ENCODE results near the gene EPN2.

EPN2 gene

DNA sequence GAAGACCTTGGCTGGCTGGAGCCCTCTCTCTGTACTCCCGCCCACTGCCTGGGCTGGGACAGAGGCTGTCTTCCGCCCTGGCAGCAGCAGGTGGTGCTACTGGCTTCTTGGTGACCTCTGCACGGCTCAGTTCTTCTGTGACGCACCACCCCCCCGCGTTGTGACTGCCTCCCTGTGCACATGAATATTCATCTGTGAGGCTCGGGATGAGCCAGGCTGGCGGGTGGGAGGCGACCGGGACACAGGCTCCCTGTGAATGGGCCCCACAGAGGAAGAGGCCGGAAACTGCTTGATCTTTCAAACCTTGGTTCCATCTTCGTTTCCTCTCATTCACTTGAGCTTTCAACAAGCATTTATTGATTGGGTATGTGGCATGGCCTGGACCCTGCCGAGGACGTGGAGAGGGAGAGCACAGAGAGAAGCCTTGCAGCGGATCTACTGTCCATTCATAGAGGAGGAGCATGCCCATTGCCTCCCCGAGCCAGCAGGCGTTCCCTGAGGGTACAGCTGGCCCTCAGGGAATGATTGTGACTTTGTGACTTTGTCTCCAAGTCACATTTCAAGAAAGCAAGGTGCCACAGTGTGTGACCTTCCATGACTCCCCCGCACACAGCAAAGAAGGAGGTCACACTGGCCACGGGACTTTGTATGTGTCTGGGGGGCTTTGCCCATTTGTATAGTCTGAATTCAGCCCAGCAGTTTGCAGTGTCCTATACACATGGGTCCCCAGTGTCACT, 80.4 kb downstream of the EPN2 start:
- Histone ChIP-seq H3K4me3 (ENCODE audit: low read length) (no peak overlapping the region), H3K9ac (ENCODE audit: low read depth, low read length) (peak overlapping the region; percentile 28), H3K36me3 (ENCODE audit: insufficient read depth, low read length) (peaks cover 37% of the 10 kb centered on the region), H3K4me2 (ENCODE audit: low read length) (peak overlapping the region; percentile 34), H3K27me3 (ENCODE audit: control insufficient read depth, insufficient read depth, low read length) (no peaks in the 10 kb centered on the region), H3K4me1 (ENCODE audit: control insufficient read depth, insufficient read depth, low read length) (peaks cover 20% of the 10 kb centered on the region), H3K9me3 (replicated peaks; ENCODE audit: low read length) (no peaks in the 10 kb centered on the region)

DNA sequence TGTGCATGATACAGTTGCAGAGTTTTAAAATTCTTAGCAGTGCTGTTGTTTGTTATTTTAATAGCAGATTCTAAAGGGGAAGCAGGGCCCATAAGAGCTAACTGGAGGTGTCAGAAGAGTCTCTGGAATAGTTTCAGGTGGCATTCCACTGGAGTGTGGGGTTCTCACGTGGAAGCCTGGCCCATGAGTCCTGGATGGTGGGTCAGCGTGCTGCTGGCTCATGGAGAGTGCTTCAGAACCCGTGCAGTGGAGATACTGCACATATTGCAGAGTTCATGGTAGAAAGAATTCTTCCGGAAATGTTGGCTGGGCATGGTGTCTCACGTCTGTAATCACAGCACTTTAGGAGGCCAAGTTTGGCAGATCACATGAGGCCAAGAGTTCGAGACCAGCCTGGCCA, 81.4 kb downstream of the EPN2 start:
- Histone ChIP-seq H3K27me3 (ENCODE audit: control insufficient read depth, insufficient read depth, low read length) (no peaks in the 10 kb centered on the region), H3K4me1 (ENCODE audit: control insufficient read depth, insufficient read depth, low read length) (peaks cover 19% of the 10 kb centered on the region), H3K9ac (ENCODE audit: low read depth, low read length) (no peak overlapping the region), H3K9me3 (replicated peaks; ENCODE audit: low read length) (no peaks in the 10 kb centered on the region), H3K4me2 (ENCODE audit: low read length) (no peak overlapping the region), H3K36me3 (ENCODE audit: insufficient read depth, low read length) (peaks cover 27% of the 10 kb centered on the region), H3K4me3 (ENCODE audit: low read length) (no peak overlapping the region)

DNA sequence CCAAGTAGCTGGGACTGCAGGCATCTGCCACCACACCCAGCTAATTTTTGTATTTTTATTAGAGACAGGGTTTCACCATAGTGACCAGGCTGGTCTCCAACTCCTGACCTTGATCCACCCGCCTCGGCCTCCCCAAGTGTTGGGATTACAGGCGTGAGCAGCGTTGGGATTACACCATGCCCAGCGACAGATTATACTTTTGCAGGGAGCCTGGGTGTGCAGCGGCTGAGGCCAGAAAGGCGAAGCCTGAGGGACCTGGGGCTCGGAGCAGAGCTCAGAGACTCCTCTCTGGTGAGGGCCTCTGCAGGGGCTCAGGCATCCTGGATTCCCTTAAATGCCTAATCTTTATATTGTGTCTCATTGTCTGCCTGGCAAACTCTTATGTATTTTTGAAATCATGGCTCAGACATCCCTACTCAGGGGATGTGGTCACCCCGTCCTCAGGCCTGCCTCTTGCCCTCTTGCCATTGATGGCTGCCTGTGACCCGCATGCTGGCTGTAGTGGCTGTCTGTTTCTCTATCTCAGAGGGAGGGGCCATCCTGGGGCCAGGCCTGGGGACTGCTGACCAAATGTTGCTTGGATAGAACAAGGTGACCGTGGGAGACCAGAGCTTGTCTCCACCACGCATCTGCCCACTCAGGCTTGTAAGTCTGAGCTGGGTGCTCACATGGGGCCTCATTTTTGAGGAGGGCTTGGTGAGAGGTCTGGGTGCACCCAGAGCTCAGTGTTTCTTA, 82.8 kb downstream of the EPN2 start:
- Histone ChIP-seq H3K27me3 (ENCODE audit: control insufficient read depth, insufficient read depth, low read length) (no peaks in the 10 kb centered on the region), H3K9me3 (replicated peaks; ENCODE audit: low read length) (no peaks in the 10 kb centered on the region), H3K4me3 (ENCODE audit: low read length) (no peak overlapping the region), H3K36me3 (ENCODE audit: insufficient read depth, low read length) (peaks cover 18% of the 10 kb centered on the region), H3K4me2 (ENCODE audit: low read length) (no peak overlapping the region), H3K4me1 (ENCODE audit: control insufficient read depth, insufficient read depth, low read length) (peaks cover 14% of the 10 kb centered on the region), H3K9ac (ENCODE audit: low read depth, low read length) (no peak overlapping the region)

DNA sequence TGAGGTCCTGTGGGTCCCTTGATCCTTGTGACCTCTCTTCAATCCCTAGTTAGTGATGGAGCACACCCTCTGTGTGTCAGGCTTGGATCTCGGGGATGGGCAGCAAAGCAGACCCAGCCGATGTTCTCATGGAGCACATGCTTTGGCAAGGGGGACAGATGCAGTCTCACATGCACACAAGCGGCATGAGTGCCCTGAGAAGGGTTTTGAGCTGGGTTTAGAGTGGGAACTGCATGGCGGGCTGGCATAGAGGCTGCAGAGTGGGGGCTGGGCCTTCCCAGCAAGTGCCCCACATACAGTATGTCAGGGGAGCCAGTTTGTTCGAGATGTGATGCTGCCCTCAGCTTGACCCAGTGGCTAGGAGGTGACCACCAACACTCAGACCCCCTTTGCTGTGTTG, 83.7 kb downstream of the EPN2 start:
- peaks cover 14% of the 10 kb centered on the region for H3K4me1 ChIP-seq (ENCODE audit: control insufficient read depth, insufficient read depth, low read length)
- H3K4me2 ChIP-seq (ENCODE audit: low read length) = no peak overlapping the region
- no peak overlapping the region for H3K4me3 ChIP-seq (ENCODE audit: low read length)
- no peaks in the 10 kb centered on the region for H3K27me3 ChIP-seq (ENCODE audit: control insufficient read depth, insufficient read depth, low read length)
- H3K36me3 ChIP-seq (ENCODE audit: insufficient read depth, low read length) = peaks cover 18% of the 10 kb centered on the region
- H3K9me3 ChIP-seq (replicated peaks; ENCODE audit: low read length) = no peaks in the 10 kb centered on the region
- H3K9ac ChIP-seq (ENCODE audit: low read depth, low read length) = no peak overlapping the region

DNA sequence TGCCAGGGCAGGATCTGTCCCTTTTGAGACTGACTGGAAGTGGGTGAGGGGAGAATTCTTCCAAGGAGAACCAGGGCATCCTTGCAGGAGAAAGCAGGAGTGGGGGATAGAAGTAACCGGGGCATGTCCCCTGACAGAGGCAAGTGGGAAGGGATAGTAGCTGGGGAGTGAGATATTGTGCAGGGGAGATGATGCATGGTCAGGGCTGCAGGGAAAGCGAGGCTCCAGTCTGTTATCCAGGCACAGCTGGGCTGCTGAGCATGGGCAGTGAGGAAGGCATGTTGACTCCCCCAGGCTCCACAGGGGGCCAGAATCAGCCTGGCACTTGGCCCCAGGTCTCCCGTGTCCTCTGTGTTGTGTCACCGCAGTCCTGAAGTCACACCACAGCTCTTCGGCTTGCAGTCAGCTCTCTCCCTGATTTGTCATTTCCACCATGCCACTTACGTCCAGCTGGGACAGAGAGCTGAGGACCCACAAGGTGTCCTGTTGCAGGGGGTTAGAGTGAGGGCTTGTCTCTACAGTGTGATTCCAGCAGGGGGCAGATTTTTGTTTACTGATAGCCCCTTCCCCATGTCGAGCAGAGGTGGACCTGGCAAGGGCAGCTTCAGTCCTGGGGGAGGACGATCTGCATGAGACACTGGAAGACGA, 84.4 kb downstream of the EPN2 start:
- H3K9ac ChIP-seq (ENCODE audit: low read depth, low read length) = no peak overlapping the region
- no peaks in the 10 kb centered on the region for H3K9me3 ChIP-seq (replicated peaks; ENCODE audit: low read length)
- H3K4me3 ChIP-seq (ENCODE audit: low read length) = no peak overlapping the region
- no peaks in the 10 kb centered on the region for H3K27me3 ChIP-seq (ENCODE audit: control insufficient read depth, insufficient read depth, low read length)
- H3K4me1 ChIP-seq (ENCODE audit: control insufficient read depth, insufficient read depth, low read length) = peaks cover 20% of the 10 kb centered on the region
- H3K36me3 ChIP-seq (ENCODE audit: insufficient read depth, low read length) = peaks cover 14% of the 10 kb centered on the region
- no peak overlapping the region for H3K4me2 ChIP-seq (ENCODE audit: low read length)

DNA sequence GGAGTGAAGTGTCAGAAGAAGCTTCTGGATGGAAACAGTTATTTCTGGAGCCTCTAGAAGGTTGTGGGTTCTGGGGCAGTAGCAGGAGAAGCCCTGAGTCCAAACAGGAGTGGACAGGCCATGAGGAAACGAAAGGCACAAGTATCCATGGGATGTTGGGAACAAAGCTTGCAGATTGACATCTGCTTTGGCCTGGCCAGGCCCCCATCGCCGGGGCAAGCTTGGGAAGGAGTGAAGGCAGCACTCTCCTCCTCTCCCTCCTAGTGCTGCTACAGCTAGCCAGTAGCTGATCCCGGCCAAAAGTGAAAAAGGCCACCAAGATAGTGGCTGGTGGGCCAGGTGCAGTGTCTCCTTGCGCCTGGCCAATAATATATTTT, 85.0 kb downstream of the EPN2 start:
- no peak overlapping the region for H3K4me3 ChIP-seq (ENCODE audit: low read length)
- peaks cover 10% of the 10 kb centered on the region for H3K36me3 ChIP-seq (ENCODE audit: insufficient read depth, low read length)
- H3K27me3 ChIP-seq (ENCODE audit: control insufficient read depth, insufficient read depth, low read length) = no peaks in the 10 kb centered on the region
- H3K4me2 ChIP-seq (ENCODE audit: low read length) = no peak overlapping the region
- H3K4me1 ChIP-seq (ENCODE audit: control insufficient read depth, insufficient read depth, low read length) = peaks cover 20% of the 10 kb centered on the region
- no peaks in the 10 kb centered on the region for H3K9me3 ChIP-seq (replicated peaks; ENCODE audit: low read length)
- H3K9ac ChIP-seq (ENCODE audit: low read depth, low read length) = no peak overlapping the region

DNA sequence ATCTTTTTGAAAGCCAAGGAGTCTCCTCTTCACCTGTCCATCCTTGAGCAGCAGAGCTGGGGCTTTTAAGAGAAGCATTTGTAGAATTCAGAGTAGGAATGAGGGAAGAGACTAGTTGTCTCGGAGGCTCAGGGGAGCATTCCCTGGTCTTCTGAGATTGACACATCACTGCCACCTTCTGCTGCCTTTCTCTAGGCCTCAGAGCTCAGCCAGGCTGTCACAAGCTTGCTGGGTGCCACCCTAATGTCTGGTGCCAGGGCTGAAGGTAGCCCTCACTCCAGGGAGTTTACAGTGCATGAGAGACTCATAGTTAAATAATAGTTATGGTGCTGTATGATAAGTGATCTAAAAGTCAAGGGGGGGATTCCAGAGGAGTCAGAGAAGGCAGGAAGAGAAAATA, 85.7 kb downstream of the EPN2 start:
- peaks cover 10% of the 10 kb centered on the region for H3K36me3 ChIP-seq (ENCODE audit: insufficient read depth, low read length)
- peaks cover 20% of the 10 kb centered on the region for H3K4me1 ChIP-seq (ENCODE audit: control insufficient read depth, insufficient read depth, low read length)
- no peak overlapping the region for H3K9ac ChIP-seq (ENCODE audit: low read depth, low read length)
- no peak overlapping the region for H3K4me2 ChIP-seq (ENCODE audit: low read length)
- H3K27me3 ChIP-seq (ENCODE audit: control insufficient read depth, insufficient read depth, low read length) = no peaks in the 10 kb centered on the region
- no peak overlapping the region for H3K4me3 ChIP-seq (ENCODE audit: low read length)
- H3K9me3 ChIP-seq (replicated peaks; ENCODE audit: low read length) = no peaks in the 10 kb centered on the region

DNA sequence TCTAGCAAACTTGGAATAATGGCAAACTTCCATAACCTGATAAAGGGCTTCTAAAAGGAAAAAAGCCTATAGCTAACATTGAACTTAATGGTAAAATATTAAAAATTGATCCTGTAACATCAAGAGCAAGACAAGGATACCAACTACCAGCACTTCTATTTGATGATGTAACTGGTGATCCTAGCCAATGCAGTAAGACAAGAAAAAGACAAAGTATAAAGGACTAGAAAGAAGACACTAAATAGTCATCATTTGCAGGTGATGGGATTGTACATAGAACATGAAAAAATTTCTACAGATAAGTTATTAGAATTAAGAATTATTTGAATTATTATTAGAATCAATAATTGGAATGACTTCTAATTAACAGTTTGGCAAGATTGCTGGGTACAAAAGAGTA, 88.4 kb downstream of the EPN2 start:
- Histone ChIP-seq H3K4me2 (ENCODE audit: low read length) (no peak overlapping the region), H3K9ac (ENCODE audit: low read depth, low read length) (no peak overlapping the region), H3K36me3 (ENCODE audit: insufficient read depth, low read length) (peaks cover 17% of the 10 kb centered on the region), H3K4me1 (ENCODE audit: control insufficient read depth, insufficient read depth, low read length) (peaks cover 27% of the 10 kb centered on the region), H3K27me3 (ENCODE audit: control insufficient read depth, insufficient read depth, low read length) (no peaks in the 10 kb centered on the region), H3K9me3 (replicated peaks; ENCODE audit: low read length) (no peaks in the 10 kb centered on the region), H3K4me3 (ENCODE audit: low read length) (no peak overlapping the region)

DNA sequence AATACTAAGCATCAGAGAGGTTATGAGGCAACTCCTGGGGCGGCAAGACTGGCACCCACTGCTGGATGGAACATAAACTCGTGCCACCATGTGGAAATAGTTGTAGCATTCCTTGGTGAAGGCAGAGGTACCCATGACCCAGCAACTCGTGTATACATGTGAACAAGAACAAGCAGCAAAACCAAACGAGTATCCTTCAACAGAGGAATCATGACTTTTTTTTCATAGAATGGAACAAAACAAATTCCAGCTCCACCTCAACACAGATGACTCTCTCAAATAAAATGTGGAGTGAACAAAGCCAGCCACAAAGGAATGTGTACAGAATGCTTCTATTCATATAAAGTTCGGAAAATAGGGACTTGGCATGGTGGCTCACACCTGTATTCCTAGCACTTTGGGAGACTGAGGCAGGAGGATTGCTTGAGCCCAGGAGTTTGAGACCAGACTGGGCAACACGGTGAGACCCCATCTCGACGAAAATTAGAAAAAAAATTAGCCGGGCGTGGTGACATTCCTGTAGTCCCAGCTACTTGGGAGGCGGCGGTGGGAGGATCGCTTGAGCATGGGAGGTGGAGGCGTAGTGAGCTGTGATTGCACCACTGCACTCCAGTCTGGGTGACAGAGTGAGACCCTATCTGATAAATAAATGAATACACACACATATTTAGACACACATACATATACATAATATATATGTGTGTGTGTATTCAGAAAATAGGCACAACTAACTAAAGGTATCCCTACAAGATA, 90.0 kb downstream of the EPN2 start:
- no peak overlapping the region for H3K4me3 ChIP-seq (ENCODE audit: low read length)
- H3K4me1 ChIP-seq (ENCODE audit: control insufficient read depth, insufficient read depth, low read length) = peaks cover 42% of the 10 kb centered on the region
- H3K27me3 ChIP-seq (ENCODE audit: control insufficient read depth, insufficient read depth, low read length) = no peaks in the 10 kb centered on the region
- H3K9me3 ChIP-seq (replicated peaks; ENCODE audit: low read length) = no peaks in the 10 kb centered on the region
- peak overlapping the region; percentile 47 for H3K4me2 ChIP-seq (ENCODE audit: low read length)
- peaks cover 17% of the 10 kb centered on the region for H3K36me3 ChIP-seq (ENCODE audit: insufficient read depth, low read length)
- no peak overlapping the region for H3K9ac ChIP-seq (ENCODE audit: low read depth, low read length)

DNA sequence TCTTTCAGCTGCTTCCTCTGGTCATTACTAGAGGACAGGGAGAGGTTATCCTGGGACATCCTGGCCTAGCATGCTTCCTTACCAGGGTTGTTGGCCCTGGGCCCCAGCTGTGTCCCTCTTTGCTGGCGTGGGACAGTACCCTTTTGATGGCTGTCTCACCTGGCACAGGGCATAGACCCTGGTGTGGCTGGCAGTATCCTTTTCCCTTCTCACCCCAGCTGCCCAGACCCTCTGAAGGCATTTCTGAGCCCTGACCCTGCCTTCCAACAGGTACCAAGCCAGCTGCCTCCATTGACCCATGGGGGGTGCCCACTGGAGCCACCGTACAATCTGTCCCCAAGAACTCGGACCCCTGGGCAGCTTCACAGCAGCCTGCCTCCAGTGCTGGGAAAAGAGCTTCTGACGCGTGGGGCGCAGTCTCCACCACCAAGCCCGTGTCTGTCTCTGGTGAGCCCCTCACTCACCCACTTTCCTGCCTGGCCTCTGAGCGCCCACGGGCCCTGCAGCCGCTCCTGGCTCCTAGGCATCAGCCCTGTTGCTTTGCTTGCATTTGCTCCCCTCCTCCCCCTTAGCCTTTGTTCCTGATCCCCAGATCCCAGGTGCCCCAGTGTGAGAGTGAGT, 91.4 kb downstream of the EPN2 start:
- no peaks in the 10 kb centered on the region for H3K9me3 ChIP-seq (replicated peaks; ENCODE audit: low read length)
- H3K4me2 ChIP-seq (ENCODE audit: low read length) = no peak overlapping the region
- H3K4me3 ChIP-seq (ENCODE audit: low read length) = no peak overlapping the region
- H3K4me1 ChIP-seq (ENCODE audit: control insufficient read depth, insufficient read depth, low read length) = peaks cover 48% of the 10 kb centered on the region
- peaks cover 27% of the 10 kb centered on the region for H3K36me3 ChIP-seq (ENCODE audit: insufficient read depth, low read length)
- H3K9ac ChIP-seq (ENCODE audit: low read depth, low read length) = no peak overlapping the region
- no peaks in the 10 kb centered on the region for H3K27me3 ChIP-seq (ENCODE audit: control insufficient read depth, insufficient read depth, low read length)

DNA sequence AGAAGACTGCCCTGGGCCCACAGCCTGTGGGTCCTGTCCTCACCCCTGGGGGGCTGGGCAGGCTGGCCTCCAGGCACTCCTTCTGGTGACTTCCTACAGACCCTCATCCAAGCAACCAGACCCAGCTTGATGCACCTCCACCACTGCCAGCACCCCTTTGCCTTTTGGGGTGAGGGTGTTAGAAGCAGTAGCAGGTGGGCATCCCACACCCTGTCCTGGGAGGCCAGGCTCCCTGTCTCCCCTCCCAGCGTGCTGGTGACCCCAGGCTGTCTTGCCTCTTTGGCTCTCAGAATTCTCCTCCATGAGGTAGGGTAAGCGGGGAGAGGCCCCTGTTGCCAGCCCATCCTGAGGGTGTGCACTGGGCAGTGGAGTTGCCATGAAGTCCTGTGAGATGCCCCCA, 92.0 kb downstream of the EPN2 start:
- Histone ChIP-seq H3K4me2 (ENCODE audit: low read length) (no peak overlapping the region), H3K4me3 (ENCODE audit: low read length) (no peak overlapping the region), H3K9me3 (replicated peaks; ENCODE audit: low read length) (no peaks in the 10 kb centered on the region), H3K36me3 (ENCODE audit: insufficient read depth, low read length) (peaks cover 29% of the 10 kb centered on the region), H3K27me3 (ENCODE audit: control insufficient read depth, insufficient read depth, low read length) (no peaks in the 10 kb centered on the region), H3K4me1 (ENCODE audit: control insufficient read depth, insufficient read depth, low read length) (peaks cover 48% of the 10 kb centered on the region), H3K9ac (ENCODE audit: low read depth, low read length) (no peak overlapping the region)

All from skeletal muscle satellite cell (primary cell).